HEK293 (cell line): ENCODE results near the gene BATF2.

Experiments used
- EGR2 ChIP-seq: fragments of 450-650 bp; formaldehyde crosslinking; IDR thresholded peaks from 2 replicates; pipeline ENCODE4 v1.5.1; 2016; ENCODE audit warnings: low read depth, missing biosample characterization, missing genetic modification characterization
- GFI1B ChIP-seq: fragments of 450-650 bp; formaldehyde crosslinking; IDR thresholded peaks from 2 replicates; pipeline ENCODE4 v1.5.1; 2016; ENCODE audit warnings: missing biosample characterization, missing genetic modification characterization
- GLI2 ChIP-seq: fragments of 450-650 bp; formaldehyde crosslinking; IDR thresholded peaks from 2 replicates; pipeline ENCODE4; 2017; ENCODE audit warnings: missing biosample characterization, missing genetic modification characterization, low read depth, borderline replicate concordance
- GLIS2 ChIP-seq: fragments of 450-650 bp; formaldehyde crosslinking; IDR thresholded peaks from 2 replicates; pipeline ENCODE4 v1.5.1; 2016; ENCODE audit warnings: missing biosample characterization, missing genetic modification characterization
- HOXA7 ChIP-seq: sonication (generic); formaldehyde crosslinking; IDR thresholded peaks from 2 replicates; pipeline ENCODE4 v1.8.1; 2022; ENCODE audit warnings: missing genetic modification reagents, borderline replicate concordance
- KLF1 ChIP-seq: fragments of 450-650 bp; formaldehyde crosslinking; IDR thresholded peaks from 2 replicates; pipeline ENCODE4 v1.5.1; 2016; ENCODE audit warnings: missing biosample characterization, missing genetic modification characterization
- KLF7 ChIP-seq: fragments of 450-650 bp; formaldehyde crosslinking; IDR thresholded peaks from 2 replicates; pipeline ENCODE4 v1.5.1; 2016; ENCODE audit warnings: missing biosample characterization, missing genetic modification characterization, borderline replicate concordance
- MYNN ChIP-seq: fragments of 450-650 bp; formaldehyde crosslinking; IDR thresholded peaks from 2 replicates; pipeline ENCODE4 v1.5.1; 2016; ENCODE audit warnings: missing biosample characterization, missing genetic modification characterization, borderline replicate concordance
- REST ChIP-seq: fragments of 450-650 bp; formaldehyde crosslinking; IDR thresholded peaks from 2 replicates; pipeline ENCODE4 v1.5.1; 2016; ENCODE audit warnings: missing biosample characterization, missing genetic modification characterization
- SCRT2 ChIP-seq: fragments of 450-650 bp; formaldehyde crosslinking; IDR thresholded peaks from 2 replicates; pipeline ENCODE4 v1.5.1; 2016; ENCODE audit warnings: missing biosample characterization, missing genetic modification characterization
- ZBTB48 ChIP-seq: fragments of 450-650 bp; formaldehyde crosslinking; IDR thresholded peaks from 2 replicates; pipeline ENCODE4 v1.5.1; 2016; ENCODE audit warnings: missing biosample characterization, missing genetic modification characterization
- ZBTB49 ChIP-seq: fragments of 450-650 bp; formaldehyde crosslinking; IDR thresholded peaks from 2 replicates; pipeline ENCODE4 v1.5.1; 2016; ENCODE audit warnings: missing biosample characterization, missing genetic modification characterization, low read depth
- ZFP3 ChIP-seq: fragments of 450-650 bp; formaldehyde crosslinking; IDR thresholded peaks from 2 replicates; pipeline ENCODE4 v1.5.1; 2016; ENCODE audit warnings: low read depth, missing biosample characterization, missing genetic modification characterization
- ZFP41 ChIP-seq: fragments of 450-650 bp; formaldehyde crosslinking; IDR thresholded peaks from 2 replicates; pipeline ENCODE4 v1.5.1; 2016; ENCODE audit warnings: missing biosample characterization, missing genetic modification characterization, borderline replicate concordance
- ZIC2 ChIP-seq: fragments of 450-650 bp; formaldehyde crosslinking; IDR thresholded peaks from 2 replicates; pipeline ENCODE4 v1.5.1; 2016; ENCODE audit warnings: missing biosample characterization, missing genetic modification characterization
- ZNF112 ChIP-seq: fragments of 450-650 bp; formaldehyde crosslinking; IDR thresholded peaks from 2 replicates; pipeline ENCODE4 v1.5.0; 2017; ENCODE audit warnings: missing biosample characterization, missing genetic modification characterization
- ZNF175 ChIP-seq: fragments of 450-650 bp; formaldehyde crosslinking; IDR thresholded peaks from 2 replicates; pipeline ENCODE4 v1.5.1; 2016; ENCODE audit warnings: missing biosample characterization, missing genetic modification characterization
- ZNF280C ChIP-seq: fragments of 450-650 bp; formaldehyde crosslinking; IDR thresholded peaks from 2 replicates; pipeline ENCODE4 v1.5.1; 2016; ENCODE audit warnings: missing biosample characterization, missing genetic modification characterization
- ZNF404 ChIP-seq: fragments of 450-650 bp; formaldehyde crosslinking; IDR thresholded peaks from 2 replicates; pipeline ENCODE4 v1.5.1; 2017; ENCODE audit warnings: missing biosample characterization, missing genetic modification characterization
- ZNF529 ChIP-seq: fragments of 450-650 bp; formaldehyde crosslinking; IDR thresholded peaks from 2 replicates; pipeline ENCODE4 v1.5.1; 2017; ENCODE audit warnings: missing genetic modification characterization, missing biosample characterization; ENCODE audit not compliant: insufficient replicate concordance
- ZNF596 ChIP-seq: fragments of 450-650 bp; IDR thresholded peaks from 2 replicates; pipeline ENCODE4 v1.5.0; 2018; ENCODE audit warnings: missing biosample characterization, mild to moderate bottlenecking, missing genetic modification characterization, moderate library complexity
- ZNF621 ChIP-seq: fragments of 450-650 bp; formaldehyde crosslinking; IDR thresholded peaks from 2 replicates; pipeline ENCODE4 v1.5.1; 2017; ENCODE audit warnings: missing biosample characterization, missing genetic modification characterization
- ZNF624 ChIP-seq: fragments of 450-650 bp; formaldehyde crosslinking; IDR thresholded peaks from 2 replicates; pipeline ENCODE4 v1.5.1; 2017; ENCODE audit warnings: missing biosample characterization, missing genetic modification characterization
- ZNF658 ChIP-seq: fragments of 450-650 bp; formaldehyde crosslinking; IDR thresholded peaks from 2 replicates; pipeline ENCODE4; 2016; ENCODE audit warnings: missing biosample characterization, missing genetic modification characterization
- ZNF777 ChIP-seq: fragments of 450-650 bp; formaldehyde crosslinking; IDR thresholded peaks from 2 replicates; pipeline ENCODE4 v1.5.1; 2017; ENCODE audit warnings: missing biosample characterization, missing genetic modification characterization, borderline replicate concordance
- ZNF792 ChIP-seq: fragments of 450-650 bp; formaldehyde crosslinking; IDR thresholded peaks from 2 replicates; pipeline ENCODE4 v1.5.1; 2016; ENCODE audit warnings: missing biosample characterization, missing genetic modification characterization
- ZNF843 ChIP-seq: fragments of 450-650 bp; formaldehyde crosslinking; IDR thresholded peaks from 2 replicates; pipeline ENCODE4 v1.5.1; 2016; ENCODE audit warnings: missing biosample characterization, missing genetic modification characterization
- TF ChIP-seq, protein P1 (sequence below): fragments of 450-650 bp; formaldehyde crosslinking; IDR thresholded peaks from 2 replicates; pipeline ENCODE4 v1.5.1; 2016; ENCODE audit warnings: missing biosample characterization, missing genetic modification characterization
- TF ChIP-seq, protein P2 (sequence below): fragments of 450-650 bp; formaldehyde crosslinking; IDR thresholded peaks from 2 replicates; pipeline ENCODE4 v1.5.1; 2016; ENCODE audit warnings: missing biosample characterization, missing genetic modification characterization

BATF2 gene

DNA sequence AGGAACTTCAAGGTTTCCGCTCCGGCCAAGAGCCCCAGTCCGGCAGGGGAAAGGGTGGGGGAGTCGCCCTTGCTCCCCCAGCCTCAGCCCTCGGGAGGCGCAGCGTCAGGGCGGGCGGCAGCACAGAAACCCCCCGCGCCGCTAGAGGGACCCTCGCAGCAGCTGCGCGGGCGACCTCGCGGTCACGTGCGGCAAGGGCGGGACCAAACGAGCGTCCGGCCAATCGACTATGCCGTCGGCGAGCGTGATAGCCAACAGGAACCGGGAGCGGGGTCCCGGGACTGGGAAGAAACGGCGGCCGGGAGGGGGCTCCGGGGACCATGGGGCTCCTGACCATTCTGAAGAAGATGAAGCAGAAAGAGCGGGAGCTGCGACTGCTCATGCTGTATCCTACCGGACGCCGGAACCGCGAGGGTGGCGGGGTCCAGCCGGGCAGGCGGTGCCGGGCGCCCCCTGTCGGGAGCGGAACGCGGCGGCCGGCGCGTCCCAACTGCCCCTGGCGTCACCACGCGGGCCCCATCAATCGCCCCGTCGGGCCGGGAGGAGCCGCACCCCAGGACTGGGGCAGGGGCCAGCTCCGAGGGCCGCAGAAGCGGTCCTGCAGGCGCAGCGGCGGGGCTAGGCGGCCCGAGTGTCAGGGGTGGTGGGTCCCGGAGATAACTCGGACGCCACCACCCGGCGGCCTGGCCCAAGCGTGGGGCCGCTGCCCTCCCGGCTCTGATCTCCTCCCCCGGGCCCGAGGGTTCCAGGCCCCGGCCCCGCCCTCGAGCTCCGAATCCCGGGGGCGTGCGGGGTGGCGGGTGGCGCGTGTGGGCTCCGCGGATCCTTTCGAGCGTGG lies 17.3 kb upstream of the BATF2 start, which contains the start of gene ARL2 (continued):
- TF ChIP-seq ZBTB49: no peak
- TF ChIP-seq ZNF792 (tag by site-specific recombination): no peak
- TF ChIP-seq ZNF621 (tag by site-specific recombination): no peak
- no peak for TF ChIP-seq ZFP41 (tag by site-specific recombination)
- peak; percentile 92 for TF ChIP-seq GLIS2 (tag by site-specific recombination)
- no peak for TF ChIP-seq HOXA7 (CRISPR knock-in tag)
- no peak for TF ChIP-seq ZNF529 (tag by site-specific recombination)
- TF ChIP-seq EGR2: peak; percentile 84
- TF ChIP-seq, protein P1, sequence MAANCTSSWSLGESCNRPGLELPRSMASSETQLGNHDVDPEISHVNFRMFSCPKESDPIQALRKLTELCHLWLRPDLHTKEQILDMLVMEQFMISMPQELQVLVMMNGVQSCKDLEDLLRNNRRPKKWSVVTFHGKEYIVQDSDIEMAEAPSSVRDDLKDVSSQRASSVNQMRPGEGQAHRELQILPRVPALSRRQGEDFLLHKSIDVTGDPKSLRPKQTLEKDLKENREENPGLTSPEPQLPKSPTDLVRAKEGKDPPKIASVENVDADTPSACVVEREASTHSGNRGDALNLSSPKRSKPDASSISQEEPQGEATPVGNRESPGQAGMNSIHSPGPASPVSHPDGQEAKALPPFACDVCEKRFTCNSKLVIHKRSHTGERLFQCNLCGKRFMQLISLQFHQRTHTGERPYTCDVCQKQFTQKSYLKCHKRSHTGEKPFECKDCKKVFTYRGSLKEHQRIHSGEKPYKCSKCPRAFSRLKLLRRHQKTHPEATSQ (tag by site-specific recombination): no peak
- TF ChIP-seq SCRT2 (tag by site-specific recombination): no peak
- TF ChIP-seq ZNF624: no peak
- TF ChIP-seq ZNF843 (tag by site-specific recombination): peak; percentile 49; the same call in 1 of the 2 replicates
- no peak for TF ChIP-seq ZNF280C (tag by site-specific recombination)
- TF ChIP-seq ZNF404: no peak
- no peak for TF ChIP-seq ZFP3 (tag by site-specific recombination)
- no peak; the same call in 1 of the 2 replicates for TF ChIP-seq KLF1
- TF ChIP-seq KLF7 (tag by site-specific recombination): 0 out of 2 replicates have a peak, but pooled peaks have one; percentile 8
- TF ChIP-seq ZNF658 (tag by site-specific recombination): no peak
- no peak for TF ChIP-seq GFI1B (tag by site-specific recombination)
- TF ChIP-seq, protein P2, sequence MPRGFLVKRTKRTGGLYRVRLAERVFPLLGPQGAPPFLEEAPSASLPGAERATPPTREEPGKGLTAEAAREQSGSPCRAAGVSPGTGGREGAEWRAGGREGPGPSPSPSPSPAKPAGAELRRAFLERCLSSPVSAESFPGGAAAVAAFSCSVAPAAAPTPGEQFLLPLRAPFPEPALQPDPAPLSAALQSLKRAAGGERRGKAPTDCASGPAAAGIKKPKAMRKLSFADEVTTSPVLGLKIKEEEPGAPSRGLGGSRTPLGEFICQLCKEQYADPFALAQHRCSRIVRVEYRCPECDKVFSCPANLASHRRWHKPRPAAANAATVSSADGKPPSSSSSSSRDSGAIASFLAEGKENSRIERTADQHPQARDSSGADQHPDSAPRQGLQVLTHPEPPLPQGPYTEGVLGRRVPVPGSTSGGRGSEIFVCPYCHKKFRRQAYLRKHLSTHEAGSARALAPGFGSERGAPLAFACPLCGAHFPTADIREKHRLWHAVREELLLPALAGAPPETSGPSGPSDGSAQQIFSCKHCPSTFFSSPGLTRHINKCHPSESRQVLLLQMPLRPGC (tag by site-specific recombination): no peak
- TF ChIP-seq ZNF112 (tag by site-specific recombination): no peak
- TF ChIP-seq ZBTB48 (tag by site-specific recombination): peak; percentile 55
- TF ChIP-seq GLI2 (tag by site-specific recombination): no peak
- TF ChIP-seq REST (tag by site-specific recombination): no peak
- no peak for TF ChIP-seq ZNF175
- TF ChIP-seq ZIC2 (tag by site-specific recombination): 0 out of 2 replicates have a peak, but pooled peaks have one; percentile 40
- 0 out of 2 replicates have a peak, but pooled peaks have one; percentile 33 for TF ChIP-seq ZNF596 (tag by site-specific recombination)
- no peak for TF ChIP-seq MYNN (tag by site-specific recombination)
- TF ChIP-seq ZNF777 (tag by site-specific recombination): no peak
